CD4-positive, alpha-beta T cell treated with Interleukin-15 for 1 hour (primary cell): ENCODE data around the gene TLNRD1.
"Not testable (repeated sequence)": the region's sequence is repeated elsewhere in the genome, so short reads cannot be mapped to it uniquely, and the experiment has no call there.

Experiments
- DNase-seq: peaks from one replicate; pipeline ENCODE4 v3.0.0-alpha.2; 2020

The TLNRD1 gene

DNA sequence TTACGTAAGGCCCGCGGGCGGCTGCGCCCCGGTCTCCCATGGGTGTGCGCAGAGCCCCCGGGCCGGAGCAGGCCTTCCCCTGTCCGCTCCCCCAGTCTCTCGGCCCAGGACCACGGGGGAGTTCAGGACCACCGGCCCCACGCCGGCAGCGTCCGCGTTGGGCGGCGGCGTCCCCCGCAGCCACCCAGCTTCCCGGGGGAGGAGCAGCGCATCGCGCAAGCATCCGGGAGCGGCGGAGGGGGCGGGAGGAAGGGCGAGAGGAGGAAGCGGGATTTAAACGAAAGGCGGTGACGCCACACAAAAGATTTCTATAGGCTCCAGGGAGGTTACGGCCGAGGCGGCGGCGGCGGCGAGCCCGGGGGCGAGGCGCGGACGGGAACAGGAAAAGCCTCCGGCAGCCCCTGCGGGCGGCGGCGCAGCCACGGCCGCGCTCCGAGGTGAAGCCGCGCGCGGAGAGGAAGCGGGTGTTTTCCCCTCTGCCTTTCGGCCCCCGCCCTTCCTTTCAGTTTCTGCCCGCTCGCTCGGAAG lies at the start of gene TLNRD1:
Gene TLNRD1, plus strand, starts transcription at position 300 of the 528 bp plus-strand sequence. CDS start 1,349 bp downstream, outside the sequence.
- peak; percentile 87 for DNase-seq

DNA sequence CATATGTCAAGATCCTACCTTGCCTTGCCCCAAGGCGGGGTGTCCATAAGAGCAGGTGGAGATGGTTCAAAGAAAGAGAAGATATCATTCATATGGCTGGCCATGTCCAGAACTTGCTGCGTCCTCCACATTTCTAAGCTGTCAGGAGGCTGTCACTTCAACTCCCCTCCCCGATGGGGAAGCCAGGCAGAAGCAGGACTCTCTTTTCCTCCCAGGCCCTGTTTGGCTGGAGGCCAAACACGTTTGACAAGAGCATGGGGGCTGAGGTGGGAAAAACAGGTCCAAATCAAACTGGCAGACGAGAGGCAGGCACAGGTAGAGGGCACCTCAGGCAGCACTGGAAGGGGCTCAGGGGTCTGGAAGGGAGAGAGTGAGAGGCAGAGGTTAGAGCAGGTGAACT lies 48.8 kb upstream of the TLNRD1 start:
- no peak for DNase-seq

- no peak for DNase-seq
Measured at GRCh38 chr15:80953001-80953952, 47.4 kb upstream of the TLNRD1 start.

GRCh38 chr15:80953953-80954778 lies 46.6 kb upstream of the TLNRD1 start:
- DNase-seq: no peak

GRCh38 chr15:80955571-80956452 lies 44.9 kb upstream of the TLNRD1 start:
- peak; percentile 38 for DNase-seq

- no peak for DNase-seq
Measured at GRCh38 chr15:80957556-80957955, 43.2 kb upstream of the TLNRD1 start.

- no peak for DNase-seq
Measured at GRCh38 chr15:80957976-80958375, 42.7 kb upstream of the TLNRD1 start.

DNA sequence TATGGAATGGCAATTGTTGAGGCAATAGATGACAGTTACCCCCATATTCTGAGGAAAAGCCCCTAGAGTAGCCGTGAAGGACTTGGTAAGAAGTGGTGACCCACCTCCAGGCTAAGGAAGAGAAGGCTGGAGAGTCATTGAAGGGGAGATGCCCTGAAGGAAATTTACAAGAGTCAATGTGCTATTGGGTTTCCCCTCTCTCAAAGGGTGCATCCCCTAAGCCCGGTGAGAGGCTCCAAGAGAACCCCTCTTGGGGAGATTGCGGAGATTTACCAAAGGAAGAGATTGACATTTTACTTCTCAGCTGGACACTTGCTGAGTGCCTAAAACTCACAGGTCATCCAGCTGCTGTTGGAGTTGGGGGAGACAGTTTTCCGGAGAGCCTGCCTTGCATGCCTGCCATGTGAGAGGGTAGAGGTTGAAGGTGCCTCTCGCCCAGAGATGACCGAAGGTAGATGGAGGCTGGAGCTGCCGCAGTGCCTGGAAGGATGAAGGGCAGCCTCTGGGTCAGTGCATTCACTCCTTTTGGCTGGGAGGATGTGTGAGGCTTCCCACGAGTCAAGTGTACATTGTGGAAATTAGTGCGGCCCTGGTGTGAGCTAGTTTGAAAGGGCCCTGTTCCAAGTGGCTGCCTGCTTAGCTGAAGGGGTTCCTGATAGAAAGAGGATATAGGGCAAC lies 41.8 kb upstream of the TLNRD1 start:
- no peak for DNase-seq

- not testable (repeated sequence) for DNase-seq
Measured at GRCh38 chr15:80965454-80965853, 35.3 kb upstream of the TLNRD1 start.

DNA sequence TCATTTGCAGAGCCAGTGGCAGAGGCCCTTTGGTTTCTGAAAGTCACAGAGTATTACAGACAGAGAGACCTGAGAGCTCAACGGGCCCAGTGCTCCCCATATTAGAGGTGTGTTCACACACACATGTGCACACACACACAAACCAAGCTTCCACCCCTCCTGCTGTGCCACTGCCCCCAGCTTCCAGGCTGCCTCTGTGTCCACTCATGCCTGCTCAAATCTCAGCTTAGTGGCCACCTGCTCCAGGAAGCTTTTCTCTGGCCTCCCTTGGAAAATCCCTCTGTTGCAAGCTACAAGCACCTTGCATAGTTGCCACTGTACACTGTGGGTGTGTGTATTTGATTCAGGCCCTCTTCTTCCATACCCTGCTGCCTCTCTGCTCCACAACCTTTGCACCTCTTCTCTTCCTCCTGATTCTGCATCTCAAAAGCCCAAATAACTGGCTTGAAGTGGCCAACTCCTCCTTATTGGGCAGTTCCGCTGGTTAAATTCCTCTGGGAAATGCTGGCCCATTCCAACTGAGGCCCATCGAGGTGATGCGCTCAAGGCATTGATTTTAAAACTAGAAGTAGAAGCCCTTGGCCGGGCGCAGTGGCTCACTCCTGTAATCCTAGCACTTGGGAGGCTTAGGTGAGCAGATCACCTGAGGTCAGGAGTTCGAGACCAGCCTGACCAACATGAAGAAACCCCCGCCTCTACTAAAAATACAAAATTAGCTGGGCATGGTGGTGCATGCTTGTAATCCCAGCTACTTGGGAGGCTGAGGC lies 34.1 kb upstream of the TLNRD1 start:
- DNase-seq: no peak

DNA sequence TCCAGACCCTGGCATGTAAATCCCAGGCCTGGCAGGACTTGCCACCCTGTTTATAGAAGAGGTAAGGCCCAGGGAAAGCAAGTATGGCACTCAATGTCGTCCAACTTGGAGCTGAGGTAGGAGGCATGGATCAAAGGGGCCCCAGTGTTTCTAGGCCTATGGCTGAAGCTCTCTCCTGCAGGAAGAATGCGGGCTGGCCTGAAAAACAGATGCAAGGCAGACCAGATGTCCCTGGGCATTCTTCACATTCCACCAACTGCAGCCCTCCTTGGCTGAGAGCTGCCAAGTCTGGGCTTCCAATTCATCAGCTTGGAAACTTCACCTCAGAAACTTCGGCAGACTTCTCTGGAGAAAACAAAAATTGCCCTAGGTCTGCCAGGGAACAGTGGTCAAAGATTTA lies 33.3 kb upstream of the TLNRD1 start:
- no peak for DNase-seq

- no peak for DNase-seq
Measured at GRCh38 chr15:80967991-80968510, 32.7 kb upstream of the TLNRD1 start.

GRCh38 chr15:80969316-80969715 lies 31.4 kb upstream of the TLNRD1 start:
- DNase-seq: no peak

GRCh38 chr15:80970018-80970657 lies 30.6 kb upstream of the TLNRD1 start:
- peak; percentile 31 for DNase-seq

DNA sequence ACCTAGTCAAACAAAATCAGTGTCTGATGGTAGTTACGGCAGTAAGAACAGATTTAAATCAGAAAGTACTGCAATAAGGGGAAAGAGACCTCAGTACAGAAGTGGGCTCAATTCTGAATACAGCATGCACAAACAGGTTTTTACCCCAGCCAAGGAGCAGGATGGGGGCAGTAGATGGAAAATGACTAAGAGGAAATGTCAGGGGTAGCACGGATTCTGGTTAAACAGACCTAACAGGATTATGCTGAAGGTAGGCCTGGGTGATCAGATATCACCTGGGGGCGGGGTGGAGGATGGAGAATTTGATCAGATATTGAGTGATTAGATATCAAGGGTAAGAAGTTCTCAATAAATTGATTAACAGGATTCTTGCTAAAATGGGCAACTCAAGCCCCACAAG lies 30.1 kb upstream of the TLNRD1 start:
- no peak for DNase-seq

DNA sequence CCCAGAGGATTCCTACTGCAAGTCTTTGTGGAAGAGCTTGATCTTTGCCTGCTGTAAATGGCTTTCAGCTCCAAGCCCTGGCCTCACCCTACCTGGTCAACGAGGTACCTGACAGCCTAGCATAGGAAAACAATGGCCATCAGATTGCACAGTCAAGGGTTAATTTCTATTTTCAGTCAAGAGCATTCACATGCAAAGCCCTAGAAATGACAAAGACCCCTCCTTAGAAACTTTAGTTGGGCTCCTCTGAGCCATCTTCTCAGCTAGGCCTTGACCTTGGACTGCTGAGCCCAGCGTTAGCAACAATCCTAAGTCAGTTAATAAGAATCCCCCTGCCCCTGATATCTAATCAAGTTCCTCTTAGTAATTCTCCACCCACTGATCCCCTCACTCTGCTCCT lies 29.6 kb upstream of the TLNRD1 start:
- no peak for DNase-seq

DNA sequence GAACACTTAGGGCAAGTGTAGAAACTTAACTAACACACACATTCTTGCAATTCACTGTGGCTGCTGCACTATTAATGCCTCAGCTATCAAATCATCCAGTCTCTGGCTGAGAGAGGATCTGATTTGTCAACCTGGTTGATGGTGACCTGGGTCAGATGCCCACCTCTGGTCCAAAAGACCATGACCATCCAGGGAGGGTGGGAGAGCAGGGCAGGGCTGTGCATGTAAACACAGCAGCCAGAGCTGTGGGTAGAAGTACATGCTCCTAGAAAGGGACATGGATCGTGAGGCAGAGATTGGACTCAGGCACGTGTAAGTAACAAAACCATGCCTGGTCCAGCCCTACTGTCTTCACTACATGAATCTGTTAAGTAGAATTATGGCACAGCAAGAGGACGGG lies 28.4 kb upstream of the TLNRD1 start:
- no peak for DNase-seq

DNA sequence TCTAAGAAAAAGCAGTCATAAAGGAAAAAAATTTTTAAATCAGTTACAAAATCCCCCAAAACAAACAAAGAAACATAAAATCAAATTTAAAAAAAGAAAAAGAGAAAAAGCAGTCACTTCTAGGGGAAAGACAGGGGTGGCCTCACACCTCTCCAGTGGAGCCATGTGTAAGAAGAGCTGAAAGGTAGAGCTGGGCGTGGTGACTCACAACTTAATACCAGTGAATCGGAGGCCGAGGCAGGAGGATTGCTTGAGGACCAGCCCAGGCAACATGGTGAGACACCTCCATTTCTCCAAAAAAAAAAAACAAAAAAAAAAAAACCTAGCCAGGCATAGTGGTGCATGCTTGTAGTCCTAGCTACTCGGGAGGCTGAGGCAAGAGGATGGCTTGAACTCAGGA lies 25.8 kb upstream of the TLNRD1 start:
- DNase-seq: no peak

DNA sequence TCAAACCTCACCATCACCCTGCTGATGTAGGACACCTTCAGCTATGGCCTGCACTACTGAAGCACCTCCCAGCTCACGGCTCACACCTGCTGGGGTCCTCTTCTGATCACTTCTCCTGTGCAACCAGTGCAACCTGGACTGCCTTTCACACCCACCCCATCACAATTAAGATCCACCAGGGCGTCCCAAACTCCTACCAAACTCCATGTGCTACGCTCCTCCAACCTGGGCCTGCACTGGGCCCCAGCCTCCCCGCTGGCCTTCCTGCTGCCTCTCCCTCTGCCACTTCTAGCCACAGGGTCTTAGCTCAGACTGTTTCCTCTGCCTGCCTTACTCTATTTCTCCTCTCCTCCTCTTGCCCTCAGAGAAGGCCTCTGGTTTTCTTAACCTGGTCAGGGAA lies 23.9 kb upstream of the TLNRD1 start:
- DNase-seq: no peak

DNA sequence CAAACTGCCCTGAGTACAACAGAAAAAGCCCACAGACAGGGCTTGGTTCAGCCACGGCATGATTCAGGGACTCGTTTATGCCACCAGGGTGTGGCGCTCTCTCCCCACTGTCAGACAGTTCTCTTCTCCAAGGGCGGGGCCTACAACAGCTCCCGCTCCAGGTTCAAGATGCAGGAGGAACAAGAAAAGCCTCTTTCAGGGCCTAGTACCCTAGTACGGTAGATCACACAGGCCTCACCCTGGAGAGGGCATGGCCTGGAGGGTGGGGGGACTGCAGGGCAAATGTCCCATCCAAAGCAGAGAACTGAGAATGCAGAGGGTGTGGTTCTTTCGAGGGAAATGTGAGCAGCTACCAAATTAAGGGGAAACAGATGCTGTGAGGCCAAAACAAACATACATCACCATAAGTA lies 23.1 kb upstream of the TLNRD1 start:
- peak; percentile 48 for DNase-seq
